GM13976 (cell line): ENCODE results near the gene FCN1.

ENCODE experiments used
- DNase-seq: peaks from one replicate; pipeline ENCODE4 v3.0.0; 2012; ENCODE audit warnings: low spot score
- in situ Hi-C: fragments of 300-500 bp; cut with MboI; formaldehyde crosslinking; loops from one replicate; pipeline ENCODE4 v1.12.0; 2022; ENCODE audit warnings: low sequenced_read_pairs, mixed read lengths, inconsistent platforms; ENCODE audit not compliant: unreplicated experiment
- TF ChIP-seq, protein P1 (sequence below): IDR thresholded peaks from 2 replicates; pipeline ENCODE4 v1.5.1; 2012; ENCODE audit warnings: borderline replicate concordance, mild to moderate bottlenecking; ENCODE audit not compliant: insufficient read depth; ENCODE audit errors: extremely low read depth, missing control alignments, control extremely low read depth

The FCN1 gene

DNA sequence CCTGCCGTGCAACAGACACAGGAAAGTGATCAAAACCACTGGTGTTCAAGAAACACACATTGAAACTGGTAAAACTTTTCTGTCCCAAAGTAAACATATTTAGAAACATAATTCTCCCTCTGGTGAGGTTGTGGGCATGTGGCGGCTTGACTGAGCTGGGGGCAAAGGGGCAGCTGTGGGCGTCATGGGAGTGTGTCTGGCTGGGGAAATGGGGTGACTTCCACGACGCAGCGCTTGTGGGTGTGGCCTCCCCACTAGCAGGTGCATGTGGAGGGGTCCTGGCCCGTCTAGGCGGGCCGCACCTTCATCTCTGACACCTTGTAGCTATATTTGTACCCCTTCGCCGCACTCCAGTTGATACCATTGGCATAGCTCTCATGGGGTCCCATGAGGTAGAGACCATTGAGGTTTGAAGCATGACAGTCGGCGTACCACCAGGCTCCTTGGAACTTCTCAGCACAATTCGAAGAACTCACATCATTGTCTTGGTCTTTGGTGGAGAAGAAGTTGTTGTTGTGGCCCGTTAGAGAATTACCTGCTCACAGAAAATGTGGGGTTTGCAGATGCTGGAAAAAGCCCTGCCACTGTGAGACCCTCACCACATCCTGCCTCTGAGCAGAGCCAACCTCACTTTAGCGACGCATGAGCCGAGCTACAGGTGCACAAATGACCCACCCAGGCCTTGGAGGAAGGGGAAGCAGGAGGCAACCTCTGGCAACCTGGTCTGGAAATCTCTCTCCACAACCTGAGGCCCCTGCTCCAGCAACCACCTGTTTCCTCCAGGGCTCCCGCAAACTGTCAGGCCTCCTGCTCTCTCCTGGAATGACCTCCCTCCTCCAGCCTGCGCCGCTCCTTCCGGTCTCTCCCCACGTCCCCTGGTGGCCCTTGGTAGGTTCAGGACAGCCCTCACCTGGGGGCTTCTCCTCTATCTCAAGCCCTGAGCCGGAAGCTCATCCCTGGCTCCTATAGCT lies 7.9 kb downstream of the FCN1 start:
- TF ChIP-seq, protein P1, sequence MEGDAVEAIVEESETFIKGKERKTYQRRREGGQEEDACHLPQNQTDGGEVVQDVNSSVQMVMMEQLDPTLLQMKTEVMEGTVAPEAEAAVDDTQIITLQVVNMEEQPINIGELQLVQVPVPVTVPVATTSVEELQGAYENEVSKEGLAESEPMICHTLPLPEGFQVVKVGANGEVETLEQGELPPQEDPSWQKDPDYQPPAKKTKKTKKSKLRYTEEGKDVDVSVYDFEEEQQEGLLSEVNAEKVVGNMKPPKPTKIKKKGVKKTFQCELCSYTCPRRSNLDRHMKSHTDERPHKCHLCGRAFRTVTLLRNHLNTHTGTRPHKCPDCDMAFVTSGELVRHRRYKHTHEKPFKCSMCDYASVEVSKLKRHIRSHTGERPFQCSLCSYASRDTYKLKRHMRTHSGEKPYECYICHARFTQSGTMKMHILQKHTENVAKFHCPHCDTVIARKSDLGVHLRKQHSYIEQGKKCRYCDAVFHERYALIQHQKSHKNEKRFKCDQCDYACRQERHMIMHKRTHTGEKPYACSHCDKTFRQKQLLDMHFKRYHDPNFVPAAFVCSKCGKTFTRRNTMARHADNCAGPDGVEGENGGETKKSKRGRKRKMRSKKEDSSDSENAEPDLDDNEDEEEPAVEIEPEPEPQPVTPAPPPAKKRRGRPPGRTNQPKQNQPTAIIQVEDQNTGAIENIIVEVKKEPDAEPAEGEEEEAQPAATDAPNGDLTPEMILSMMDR = no peak
- no peak for DNase-seq

DNA sequence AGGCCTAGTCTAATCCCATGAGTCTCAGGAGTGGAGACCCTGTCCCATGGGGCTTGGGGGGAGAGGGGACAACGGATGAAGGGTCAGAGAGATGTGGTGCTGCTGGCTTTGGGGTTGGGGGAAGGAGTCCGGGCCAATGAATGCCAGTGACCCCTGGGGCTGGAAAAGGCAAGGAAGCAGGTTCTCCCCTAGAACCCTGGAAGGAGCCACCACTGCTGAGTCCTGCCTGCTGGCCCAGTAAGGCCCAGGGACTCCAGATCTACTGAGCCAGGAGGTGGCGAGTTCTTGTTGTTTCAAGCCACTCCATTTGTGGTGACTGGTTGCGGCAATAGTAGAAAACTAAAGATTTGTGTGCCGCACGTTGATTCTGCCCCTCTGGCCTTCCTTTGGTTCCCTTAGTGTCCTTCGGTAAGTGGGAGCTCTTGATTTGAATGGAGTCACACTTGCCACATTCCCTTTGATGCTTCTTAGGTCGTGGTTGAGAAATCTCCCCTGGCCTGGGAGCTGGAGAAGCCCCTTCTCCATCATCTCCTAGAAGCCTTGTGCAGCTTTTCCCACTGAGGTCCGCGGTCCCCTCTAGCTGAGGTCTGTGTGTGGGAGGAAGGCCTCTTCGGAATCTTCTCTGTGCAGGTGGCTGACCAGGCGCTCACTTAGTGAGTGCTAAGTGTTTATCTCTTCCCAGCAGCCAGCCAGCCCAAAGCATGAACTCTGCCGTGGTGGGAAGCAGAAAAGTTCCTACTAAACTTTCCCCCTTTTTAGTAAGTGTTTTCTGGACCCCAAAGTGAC lies 9.0 kb downstream of the FCN1 start:
- in situ Hi-C loops = no loop called here
- TF ChIP-seq, protein P1 = no peak
- DNase-seq = no peak

More for the DNA sequence above, 7.9 kb downstream of the FCN1 start:
- in situ Hi-C loops = no loop called here

DNA sequence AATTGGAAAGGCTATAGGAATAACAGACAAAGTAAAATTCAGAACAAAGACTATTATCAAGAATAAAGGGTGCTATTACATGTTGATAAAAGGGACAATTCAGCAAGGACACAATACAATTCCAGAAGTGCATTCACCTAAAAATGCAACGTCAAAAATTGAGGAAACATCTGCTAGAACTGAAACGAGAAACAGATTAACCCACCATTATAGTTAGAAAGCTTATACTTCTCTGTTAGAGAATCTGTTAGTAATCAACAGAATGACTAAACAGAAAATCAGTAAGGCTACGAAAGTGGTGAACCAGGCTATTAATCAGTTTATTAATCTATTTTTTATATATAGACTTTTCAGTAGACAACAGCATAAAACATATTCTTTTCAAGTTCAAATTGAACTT lies 14.8 kb downstream of the FCN1 start:
- TF ChIP-seq, protein P1 = no peak
- no peak for DNase-seq
- in situ Hi-C loops = no loop called here

DNA sequence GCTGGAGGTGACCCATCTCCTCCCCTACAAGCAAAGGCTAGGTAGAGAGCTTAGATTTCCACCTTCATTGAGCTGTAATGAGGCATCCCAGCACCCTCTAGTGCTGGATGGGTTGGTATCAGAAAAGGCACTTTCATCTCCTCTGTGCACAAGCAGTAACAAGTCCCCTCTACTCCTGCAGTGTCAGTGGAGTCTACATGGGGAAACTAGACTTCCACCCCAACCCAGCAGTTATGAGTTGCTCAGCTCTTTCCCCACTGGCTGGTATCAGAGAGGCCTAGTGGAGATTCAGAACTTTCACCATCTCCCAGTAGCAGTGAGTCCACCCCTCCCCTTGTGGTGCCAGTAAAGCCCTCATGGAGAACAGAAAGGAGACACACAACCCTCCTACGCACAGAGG lies 17.9 kb downstream of the FCN1 start:
- DNase-seq = no peak
- in situ Hi-C loops = no loop called here
- TF ChIP-seq, protein P1 = no peak

DNA sequence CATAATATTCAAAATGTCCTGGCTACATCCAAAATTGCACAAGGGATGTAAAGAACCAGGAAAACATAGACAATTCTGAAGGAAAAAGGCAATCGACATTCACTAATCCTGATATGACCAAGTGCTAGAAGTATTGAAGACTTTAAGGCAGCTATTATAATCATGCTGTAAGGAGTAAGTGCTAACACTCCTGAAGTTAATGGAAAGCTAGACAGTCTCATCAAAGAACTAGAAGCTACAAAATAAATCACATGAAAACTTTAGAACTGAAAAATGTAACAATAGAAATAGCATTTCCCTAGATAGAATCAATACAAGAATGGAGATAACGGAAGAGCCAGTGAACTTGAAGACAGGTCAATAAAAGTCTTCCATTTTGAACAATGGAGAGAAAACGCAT lies 18.5 kb downstream of the FCN1 start:
- in situ Hi-C loops = no loop called here
- DNase-seq = no peak
- TF ChIP-seq, protein P1 = no peak

DNA sequence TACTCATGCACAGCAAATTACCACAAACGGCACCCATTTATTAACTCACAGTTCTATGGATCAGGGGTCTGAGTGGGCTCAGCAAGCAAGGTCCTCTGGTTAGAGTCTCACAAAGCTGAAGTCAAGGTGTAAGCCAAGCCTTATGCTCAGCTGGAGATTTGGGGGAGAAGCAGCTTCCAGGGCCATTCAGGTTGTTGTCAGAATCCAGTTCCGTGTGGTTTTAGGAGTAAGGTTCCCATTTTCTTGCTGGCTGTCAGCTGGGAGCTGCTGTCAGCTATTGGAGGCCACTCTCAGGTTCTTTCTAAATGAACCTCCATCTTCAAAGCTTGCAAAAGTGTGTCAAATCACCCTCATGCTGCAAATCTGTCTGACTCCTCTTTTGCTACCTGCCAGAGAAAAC lies 19.4 kb downstream of the FCN1 start:
- TF ChIP-seq, protein P1 = no peak
- in situ Hi-C loops = no loop called here
- no peak for DNase-seq
